GM12891 (cell line): ENCODE measurements around the gene MGAT5.

ENCODE experiments used
- POLR2A ChIP-seq: IDR thresholded peaks from 2 replicates; pipeline ENCODE4 v1.6.1; 2011; ENCODE audit warnings: low read depth, low read length, control low read depth
- POLR2AphosphoS5 ChIP-seq: IDR thresholded peaks from 2 replicates; pipeline ENCODE4 v1.6.1; 2011; ENCODE audit warnings: low read depth, low read length, control low read depth
- POU2F2 ChIP-seq: IDR thresholded peaks from 2 replicates; pipeline ENCODE4 v1.6.1; 2011; ENCODE audit warnings: low read depth, mild to moderate bottlenecking, control low read depth, low read length, moderate library complexity
- SPI1 ChIP-seq: IDR thresholded peaks from 2 replicates; pipeline ENCODE4 v1.6.1; 2011; ENCODE audit warnings: low read depth, low read length, control low read depth
- TAF1 ChIP-seq: IDR thresholded peaks from 2 replicates; pipeline ENCODE4 v1.6.1; 2011; ENCODE audit warnings: low read depth, low read length, control low read depth

GRCh38 chr2:134412639-134412999 is 158.7 kb downstream of the MGAT5 start:
- TF ChIP-seq POLR2A (no peak), TAF1 (no peak), POU2F2 (no peak), SPI1 (no peak), POLR2AphosphoS5 (no peak)
